Loucy (cell line): ENCODE data around the gene CPED1.

Experiments
- H2AFZ ChIP-seq: fragments of 200-600 bp; sonication (generic); 2 replicates; pipeline ENCODE4 v1.6.0; 2016; ENCODE audit warnings: antibody characterized with exemption, mild to moderate bottlenecking, low read length, moderate library complexity
- H3F3A ChIP-seq: fragments of 200-600 bp; 2 replicates; pipeline ENCODE4 v1.6.0; 2016; ENCODE audit warnings: antibody characterized with exemption, low read depth, mild to moderate bottlenecking
- H3K27me3 ChIP-seq: fragments of 200-600 bp; sonication (generic); 2 replicates; pipeline ENCODE4 v1.6.1; 2014; ENCODE audit warnings: low read length, mild to moderate bottlenecking; ENCODE audit not compliant: insufficient read depth, poor library complexity, severe bottlenecking
- H3K36me3 ChIP-seq: fragments of 200-600 bp; sonication (generic); 2 replicates; pipeline ENCODE4 v1.6.1; 2016; ENCODE audit warnings: low read length; ENCODE audit not compliant: insufficient read depth
- H3K4me1 ChIP-seq: fragments of 200-600 bp; sonication (generic); 2 replicates; pipeline ENCODE4 v1.5.1; 2014; ENCODE audit warnings: low read length, mild to moderate bottlenecking; ENCODE audit not compliant: insufficient read depth, poor library complexity, severe bottlenecking
- H3K4me2 ChIP-seq: fragments of 200-600 bp; sonication (generic); 2 replicates; pipeline ENCODE4 v1.6.0; 2014; ENCODE audit warnings: antibody characterized with exemption, low read length, low read depth, mild to moderate bottlenecking; ENCODE audit not compliant: poor library complexity, severe bottlenecking
- H3K4me3 ChIP-seq: fragments of 200-600 bp; sonication (generic); 2 replicates; pipeline ENCODE4 v1.5.1; 2014; ENCODE audit warnings: low read length, mild to moderate bottlenecking, mixed read lengths; ENCODE audit not compliant: poor library complexity, severe bottlenecking
- H3K79me2 ChIP-seq: fragments of 200-600 bp; sonication (generic); 2 replicates; pipeline ENCODE4 v1.6.1; 2014; ENCODE audit warnings: low read length; ENCODE audit not compliant: insufficient read depth
- H3K9ac ChIP-seq: fragments of 200-600 bp; sonication (generic); 2 replicates; pipeline ENCODE4 v1.6.0; 2014; ENCODE audit warnings: mild to moderate bottlenecking, low read depth, low read length, moderate library complexity; ENCODE audit not compliant: poor library complexity, severe bottlenecking
- H3K9me2 ChIP-seq: fragments of 200-600 bp; sonication (generic); replicated peaks from 2 replicates; pipeline ENCODE4 v1.6.1; 2016; ENCODE audit warnings: low read depth, low read length, mixed read lengths
- H3K9me3 ChIP-seq: fragments of 200-600 bp; sonication (generic); 2 replicates; pipeline ENCODE4 v1.6.1; 2014; ENCODE audit warnings: mild to moderate bottlenecking, antibody characterized with exemption, low read length, low read depth; ENCODE audit not compliant: insufficient read depth
- H4K20me1 ChIP-seq: fragments of 200-600 bp; sonication (generic); 2 replicates; pipeline ENCODE4 v1.6.0; 2014; ENCODE audit warnings: antibody characterized with exemption, low read length, mild to moderate bottlenecking; ENCODE audit not compliant: insufficient read depth, poor library complexity, severe bottlenecking
- CTCF ChIP-seq: fragments of 200-600 bp; sonication (generic); conservative IDR thresholded peaks from 2 replicates; pipeline ENCODE4 v1.5.1; 2014; ENCODE audit warnings: mild to moderate bottlenecking, antibody characterized with exemption, low read length
- EZH2phosphoT487 ChIP-seq: fragments of 200-600 bp; IDR thresholded peaks from 2 replicates; pipeline ENCODE4 v1.6.1; 2018; ENCODE audit warnings: antibody characterized with exemption, mild to moderate bottlenecking, moderate library complexity, borderline replicate concordance

The CPED1 gene

DNA sequence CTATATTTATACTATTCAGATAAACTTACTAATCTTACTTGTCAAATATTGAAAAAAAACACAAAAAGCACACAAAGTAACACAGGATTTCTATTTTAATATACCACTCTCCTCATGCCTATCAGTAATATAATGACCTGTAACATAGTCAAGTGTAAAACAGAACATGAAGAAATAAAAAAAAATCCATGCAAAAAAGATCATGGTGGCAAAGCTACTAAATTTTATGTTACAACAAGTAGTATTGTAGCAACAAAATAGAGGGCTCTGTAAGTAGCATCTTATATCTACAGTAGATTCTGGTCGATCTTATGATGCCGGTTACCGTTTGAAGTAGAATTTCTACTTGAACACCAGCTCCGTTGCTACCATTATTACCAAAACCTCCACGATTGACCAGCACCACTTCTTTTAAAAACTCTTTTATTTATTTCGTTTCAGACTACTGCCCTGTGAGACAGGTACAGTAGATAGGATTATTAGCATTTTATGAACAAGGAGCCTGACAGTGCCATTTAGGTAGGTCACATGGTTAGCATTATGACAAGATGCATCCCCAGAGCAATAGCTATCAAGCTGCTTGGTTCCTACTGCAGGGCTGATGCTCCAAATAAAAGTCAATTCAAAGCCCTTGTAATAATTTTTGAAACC is 2.1 kb downstream of the CPED1 start:
- no peaks in the 10 kb centered on the region for H3F3A ChIP-seq
- no peak overlapping the region for H2AFZ ChIP-seq
- no peak overlapping the region for H3K4me2 ChIP-seq
- no peak for TF ChIP-seq CTCF
- no peak for TF ChIP-seq EZH2phosphoT487
- no peak overlapping the region for H3K4me3 ChIP-seq
- H3K27me3 ChIP-seq = no peaks in the 10 kb centered on the region
- no peaks in the 10 kb centered on the region for H3K9me2 ChIP-seq
- no peaks in the 10 kb centered on the region for H3K79me2 ChIP-seq
- H3K9me3 ChIP-seq = no peaks in the 10 kb centered on the region
- peaks cover 16% of the 10 kb centered on the region for H3K4me1 ChIP-seq
- H3K9ac ChIP-seq = no peak overlapping the region
- H4K20me1 ChIP-seq = no peaks in the 10 kb centered on the region
- H3K36me3 ChIP-seq = no peaks in the 10 kb centered on the region

DNA sequence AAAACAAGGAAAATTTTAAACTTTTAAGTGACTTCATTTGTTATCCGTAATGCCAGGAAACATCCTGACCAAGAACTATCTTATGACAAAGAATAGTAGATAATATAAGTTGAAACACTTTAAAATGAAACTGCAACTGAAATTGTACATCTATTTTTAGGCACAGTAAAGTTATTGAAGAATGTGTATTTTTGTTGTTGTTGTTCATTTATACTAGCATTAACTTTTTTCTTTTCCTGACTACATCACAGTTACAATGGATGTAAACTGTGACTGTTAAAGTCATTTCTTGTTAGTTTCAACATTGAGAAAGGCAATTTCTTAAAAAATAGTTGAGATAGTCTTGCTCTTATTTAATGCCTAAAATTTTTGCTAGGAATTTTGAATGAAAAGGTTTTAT is 2.6 kb downstream of the CPED1 start:
- H4K20me1 ChIP-seq = no peaks in the 10 kb centered on the region
- H3F3A ChIP-seq = no peaks in the 10 kb centered on the region
- no peaks in the 10 kb centered on the region for H3K79me2 ChIP-seq
- no peaks in the 10 kb centered on the region for H3K9me2 ChIP-seq
- H3K27me3 ChIP-seq = no peaks in the 10 kb centered on the region
- no peak overlapping the region for H3K9ac ChIP-seq
- peaks cover 19% of the 10 kb centered on the region for H3K4me1 ChIP-seq
- TF ChIP-seq CTCF (no peak), EZH2phosphoT487 (no peak)
- H3K4me3 ChIP-seq = no peak overlapping the region
- H3K36me3 ChIP-seq = no peaks in the 10 kb centered on the region
- H2AFZ ChIP-seq = no peak overlapping the region
- H3K9me3 ChIP-seq = no peaks in the 10 kb centered on the region
- H3K4me2 ChIP-seq = no peak overlapping the region

GRCh38 chr7:120991581-120991980 is 3.1 kb downstream of the CPED1 start:
- peaks cover 22% of the 10 kb centered on the region for H3K4me1 ChIP-seq
- no peaks in the 10 kb centered on the region for H3K36me3 ChIP-seq

More at GRCh38 chr7:120991581-120991980, 3.1 kb downstream of the CPED1 start:
- Histone ChIP-seq H3K9ac (no peak overlapping the region), H3K79me2 (no peaks in the 10 kb centered on the region), H2AFZ (no peak overlapping the region), H3K9me2 (no peaks in the 10 kb centered on the region), H3K4me3 (no peak overlapping the region), H4K20me1 (no peaks in the 10 kb centered on the region), H3K27me3 (no peaks in the 10 kb centered on the region), H3K9me3 (no peaks in the 10 kb centered on the region), H3K4me2 (no peak overlapping the region), H3F3A (0 out of 2 replicates have a peak, but pooled peaks cover 2% of the 10 kb centered on the region)
- TF ChIP-seq CTCF (no peak), EZH2phosphoT487 (no peak)
